Measurements from ENCODE around the gene LRIG1.

GRCh38 chr3:66497288-66497984 lies 3.4 kb downstream of the LRIG1 start:
- TF ChIP-seq REST (IDR thresholded peaks at IDR 0.05; ENCODE audit: insufficient replicate concordance, low read depth): no peak
- TF ChIP-seq CTCF (IDR thresholded peaks at IDR 0.05; ENCODE audit: insufficient read depth, low read length): no peak
- TF ChIP-seq POLR2AphosphoS5 (IDR thresholded peaks at IDR 0.05; ENCODE audit: low read depth): no peak
- TF ChIP-seq GABPA (IDR thresholded peaks at IDR 0.05; ENCODE audit: low read depth): no peak
- TF ChIP-seq SPI1 (IDR thresholded peaks at IDR 0.05; ENCODE audit: borderline replicate concordance, low read depth): no peak
